ENCODE measurements around the gene IGF2.

GRCh38 chr11:2109541-2110019, 29.6 kb downstream of the IGF2 start:
- TF ChIP-seq CTCF (IDR thresholded peaks at IDR 0.05), result no peak
- TF ChIP-seq EP300 (IDR thresholded peaks at IDR 0.05), result no peak
